ENCODE results near the gene DST. TPM values are rescaled to one million over a fixed set of nuclear protein-coding genes. Genes with fewer than 3 reads are reported as not detected.

DST gene
- total and polyA plus RNA-seq, 2 of the 8 experiments (the other 6 are each of a cell fraction or from before 2014, with no cell fraction given), result 49.4 to 116 TPM

GRCh38 chr6:56613247-56613851 lies 29.3 kb downstream of the DST start:
- DNase-seq (ENCODE audit: low read depth in 1 of 2, low spot score in 2 of 2) (no peak), FAIRE-seq (no peak)
- H3K56ac ChIP-seq (replicated peaks; ENCODE audit: insufficient read length, low read depth, low read length), result no peak overlapping the region
- no peak overlapping the region for H3K14ac ChIP-seq (ENCODE audit: insufficient read length)
- H3K4me3 ChIP-seq (ENCODE audit: extremely low read depth in 1 of 4, insufficient read depth in 2 of 4, low read depth in 3 of 4, low read length in 4 of 4), result no peak overlapping the region
- no peak overlapping the region for H2BK12ac ChIP-seq (ENCODE audit: low read depth, low read length)
- no peaks in the 10 kb centered on the region for H3K27me3 ChIP-seq (replicated peaks in 1 of 4; ENCODE audit: control insufficient read depth in 3 of 4, extremely low read depth in 1 of 4, insufficient read depth in 3 of 4, low read length in 3 of 4)
- H3K9ac ChIP-seq (replicated peaks in 1 of 4; ENCODE audit: extremely low read depth in 1 of 4, low read depth in 3 of 4, low read length in 3 of 4), result no peak overlapping the region
- no peak overlapping the region for H2BK20ac ChIP-seq (ENCODE audit: low read length)
- no peak overlapping the region for H2BK120ac ChIP-seq (replicated peaks; ENCODE audit: low read depth, low read length)
- no peak overlapping the region for H3K4me2 ChIP-seq (ENCODE audit: insufficient read depth in 1 of 2, low read depth in 2 of 2, low read length in 2 of 2)
- no peak overlapping the region for H3K23ac ChIP-seq (ENCODE audit: insufficient read length)
- no peak overlapping the region for H2BK5ac ChIP-seq (ENCODE audit: low read depth, low read length)
- H4K91ac ChIP-seq (replicated peaks; ENCODE audit: insufficient read length, low read length), result no peak overlapping the region
- no peaks in the 10 kb centered on the region; a peak in 1 of 7 replicates for H3K4me1 ChIP-seq (replicated peaks in 1 of 4; ENCODE audit: control insufficient read depth in 3 of 4, insufficient read depth in 4 of 4, low read length in 3 of 4)
- H3K23me2 ChIP-seq (ENCODE audit: low read depth, low read length), result no peaks in the 10 kb centered on the region
- no peak overlapping the region for H2AFZ ChIP-seq (ENCODE audit: low read length)
- CTCF ChIA-PET (ENCODE audit: partially characterized antibody), result interaction anchor here (0.6 to 3.9 kb wide), 3 partner anchors 12 to 161 kb away, joined by 3 to 31 read pairs (median 3); no protein-coding TSS in a partner anchor
- H4K8ac ChIP-seq (ENCODE audit: extremely low read depth, insufficient read depth, low read length), result no peak overlapping the region
- H4K5ac ChIP-seq (ENCODE audit: insufficient read length, low read depth, low read length), result no peak overlapping the region
- 91% methylated on average over 6 of the region's 6 CpGs; no CpG with 5 or more reads in 1 of the 2 experiments for WGBS, 2 experiments (ENCODE audit: extremely low coverage in 1 of 2, insufficient coverage in 1 of 2, insufficient read length in 1 of 2, insufficient replicate concordance in 2 of 2, low coverage in 1 of 2, low lambda C conversion rate in 2 of 2, missing lambda C conversion rate in 1 of 2)
- no peaks in the 10 kb centered on the region for H3K79me1 ChIP-seq (ENCODE audit: low read depth, low read length)
- H2BK15ac ChIP-seq (ENCODE audit: low read length), result no peak overlapping the region
- H3K9me3 ChIP-seq (ENCODE audit: insufficient read depth in 2 of 2, low read depth in 1 of 2, low read length in 1 of 2), result no peaks in the 10 kb centered on the region
- H3K18ac ChIP-seq (ENCODE audit: extremely low read depth, low read length), result no peak overlapping the region
- no peak overlapping the region for H3K4ac ChIP-seq (replicated peaks; ENCODE audit: insufficient read length, low read depth, low read length)
- peaks cover 2 to 31% (median 19%) of the 10 kb centered on the region in 4 experiments; a peak in 7 of 8 replicates for H3K36me3 ChIP-seq (ENCODE audit: control insufficient read depth in 2 of 4, insufficient read depth in 4 of 4, low read length in 3 of 4)
- POLR2A ChIA-PET (ENCODE audit: partially characterized antibody), result no interaction called here
- H3K79me2 ChIP-seq (ENCODE audit: control insufficient read depth in 1 of 2, insufficient read depth in 2 of 2, low read length in 2 of 2), result no peaks in the 10 kb centered on the region
- H2AK5ac ChIP-seq (ENCODE audit: low read depth, low read length), result no peak overlapping the region
- H4K20me1 ChIP-seq (replicated peaks in 1 of 2; ENCODE audit: control insufficient read depth in 1 of 2, insufficient read depth in 2 of 2, low read length in 2 of 2), result no peaks in the 10 kb centered on the region
- H3K27ac ChIP-seq (ENCODE audit: low read depth, low read length), result no peak overlapping the region
- TF ChIP-seq NANOG (IDR thresholded peaks at IDR 0.05; ENCODE audit: insufficient read depth, low read depth, low read length, poor library complexity, severe bottlenecking) (no peak), BCL11A (IDR thresholded peaks at IDR 0.05; ENCODE audit: low read depth in 2 of 2, low read length in 2 of 2) (no peak), TAF1 (IDR thresholded peaks at IDR 0.05; ENCODE audit: low read depth, low read length) (no peak), POLR2AphosphoS5 (IDR thresholded peaks at IDR 0.05; ENCODE audit: low read depth, low read length) (no peak), SP2 (IDR thresholded peaks at IDR 0.05; ENCODE audit: low read length) (no peak), TBP (IDR thresholded peaks at IDR 0.05; ENCODE audit: low read depth, low read length) (no peak), EZH2 (IDR thresholded peaks at IDR 0.05; ENCODE audit: low read depth, low read length, severe bottlenecking) (no peak), CHD2 (IDR thresholded peaks at IDR 0.05; ENCODE audit: low read length) (no peak), POLR2A (IDR thresholded peaks at IDR 0.05; ENCODE audit: control extremely low read depth in 1 of 2, low read depth in 2 of 2, low read length in 2 of 2) (no peak), ATF3 (IDR thresholded peaks at IDR 0.05; ENCODE audit: insufficient read depth, low read depth, low read length) (no peak)
- TF ChIP-seq, protein P1, sequence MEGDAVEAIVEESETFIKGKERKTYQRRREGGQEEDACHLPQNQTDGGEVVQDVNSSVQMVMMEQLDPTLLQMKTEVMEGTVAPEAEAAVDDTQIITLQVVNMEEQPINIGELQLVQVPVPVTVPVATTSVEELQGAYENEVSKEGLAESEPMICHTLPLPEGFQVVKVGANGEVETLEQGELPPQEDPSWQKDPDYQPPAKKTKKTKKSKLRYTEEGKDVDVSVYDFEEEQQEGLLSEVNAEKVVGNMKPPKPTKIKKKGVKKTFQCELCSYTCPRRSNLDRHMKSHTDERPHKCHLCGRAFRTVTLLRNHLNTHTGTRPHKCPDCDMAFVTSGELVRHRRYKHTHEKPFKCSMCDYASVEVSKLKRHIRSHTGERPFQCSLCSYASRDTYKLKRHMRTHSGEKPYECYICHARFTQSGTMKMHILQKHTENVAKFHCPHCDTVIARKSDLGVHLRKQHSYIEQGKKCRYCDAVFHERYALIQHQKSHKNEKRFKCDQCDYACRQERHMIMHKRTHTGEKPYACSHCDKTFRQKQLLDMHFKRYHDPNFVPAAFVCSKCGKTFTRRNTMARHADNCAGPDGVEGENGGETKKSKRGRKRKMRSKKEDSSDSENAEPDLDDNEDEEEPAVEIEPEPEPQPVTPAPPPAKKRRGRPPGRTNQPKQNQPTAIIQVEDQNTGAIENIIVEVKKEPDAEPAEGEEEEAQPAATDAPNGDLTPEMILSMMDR (IDR thresholded peaks at IDR 0.05; ENCODE audit: control extremely low read depth in 1 of 3, insufficient read depth in 1 of 3, low read depth in 1 of 3, low read length in 3 of 3), result no peak
